Suprapubic skin (tissue), 4 donors: ENCODE data around the gene PRSS58. TPM values are rescaled to one million over a fixed set of nuclear protein-coding genes. Genes with fewer than 3 reads are reported as not detected.

Source experiments
- DNase-seq, 2 donors: peaks; one replicate each; pipeline ENCODE4 v3.0.0-alpha.2; 2019; ENCODE audit warnings: low spot score in 2 of 2
- H3K27ac ChIP-seq: fragments of 200-600 bp; sonication (generic); one replicate; pipeline ENCODE4 v1.5.1; 2019
- H3K27me3 ChIP-seq: fragments of 200-600 bp; sonication (generic); one replicate; pipeline ENCODE4 v1.5.1; 2019
- H3K36me3 ChIP-seq: fragments of 200-600 bp; sonication (generic); one replicate; pipeline ENCODE4 v1.5.1; 2019
- H3K4me1 ChIP-seq: fragments of 200-600 bp; sonication (generic); one replicate; pipeline ENCODE4 v1.5.1; 2019
- H3K4me3 ChIP-seq: fragments of 200-600 bp; sonication (generic); one replicate; pipeline ENCODE4 v1.5.1; 2019; ENCODE audit warnings: mild to moderate bottlenecking
- H3K9me3 ChIP-seq: fragments of 200-600 bp; sonication (generic); one replicate; pipeline ENCODE4 v1.5.1; 2019
- EP300 ChIP-seq: sonication (generic); formaldehyde crosslinking; IDR thresholded peaks from one replicate; pipeline ENCODE4 v1.6.1; 2017; ENCODE audit warnings: antibody characterized with exemption
- POLR2A ChIP-seq, 2 donors: fragments of 450-650 bp; IDR thresholded peaks; one replicate each; pipeline ENCODE4 v1.6.1; 2017; ENCODE audit warnings: antibody characterized with exemption in 2 of 2, mild to moderate bottlenecking in 2 of 2, moderate library complexity in 2 of 2
- POLR2AphosphoS5 ChIP-seq, 3 donors: sonication (generic); formaldehyde crosslinking; IDR thresholded peaks; one replicate each; pipeline ENCODE4 v1.6.1; 2017; ENCODE audit warnings: antibody characterized with exemption in 3 of 3
- WGBS: methylation state at CpG from one replicate; pipeline ENCODE4 v1.1.5; 2018; 5-methylcytosine and 5-hydroxymethylcytosine counted together
- total RNA-seq, 4 donors: library from RNA; depleted of rRNA; stranded (reverse); fragments of >200 nt; gene quantifications; one replicate each; pipeline ENCODE4 v1.1.0, GENCODE V29; 2016
- TF ChIP-seq, protein P1 (sequence below), 2 donors: fragments of 200-600 bp in 1 of 2; fragments of 450-650 bp in 1 of 2; sonication (generic) in 1 of 2; IDR thresholded peaks; one replicate each; pipeline ENCODE4 v1.5.1; 2016 to 2019; ENCODE audit warnings: antibody characterized with exemption in 2 of 2, mild to moderate bottlenecking in 1 of 2, moderate library complexity in 1 of 2

PRSS58 gene, protein sequence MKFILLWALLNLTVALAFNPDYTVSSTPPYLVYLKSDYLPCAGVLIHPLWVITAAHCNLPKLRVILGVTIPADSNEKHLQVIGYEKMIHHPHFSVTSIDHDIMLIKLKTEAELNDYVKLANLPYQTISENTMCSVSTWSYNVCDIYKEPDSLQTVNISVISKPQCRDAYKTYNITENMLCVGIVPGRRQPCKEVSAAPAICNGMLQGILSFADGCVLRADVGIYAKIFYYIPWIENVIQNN
- not detected for total RNA-seq

DNA sequence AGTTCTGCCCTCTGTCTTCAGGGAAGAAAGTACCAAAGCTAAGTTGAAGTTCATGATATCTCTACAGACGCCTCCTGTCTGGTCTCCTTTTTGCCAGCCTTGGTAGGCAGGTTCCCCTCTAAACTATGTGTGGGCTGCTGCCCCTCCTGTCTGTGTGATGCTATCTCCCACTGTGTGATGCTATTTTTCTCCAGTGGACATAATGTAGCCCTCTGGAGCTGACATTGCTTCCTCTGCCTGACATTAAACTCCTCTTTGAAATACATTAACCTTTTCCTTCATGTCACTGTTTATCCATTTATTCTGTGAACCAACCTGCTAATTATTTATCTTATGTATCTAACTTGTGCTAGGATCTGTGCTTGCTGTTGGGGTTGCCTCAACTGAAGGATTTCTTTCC is at the start of gene PRSS58:
PRSS58 (minus strand) TSS at position 101 of the 400 bp plus-strand sequence. CDS start 351 bp downstream, outside the sequence.
- WGBS, result 86% methylated on average over 1 of the region's 1 CpG
- Histone ChIP-seq H3K4me1 (no peaks in the 10 kb centered on the region), H3K9me3 (no peaks in the 10 kb centered on the region), H3K4me3 (no peak within 1 kb of the TSS), H3K27me3 (no peaks in the 10 kb centered on the region), H3K36me3 (no peaks in the 10 kb centered on the region), H3K27ac (no peak within 1 kb of the TSS)
- DNase-seq, result no peak
- no peak for TF ChIP-seq EP300
- TF ChIP-seq, protein P1, sequence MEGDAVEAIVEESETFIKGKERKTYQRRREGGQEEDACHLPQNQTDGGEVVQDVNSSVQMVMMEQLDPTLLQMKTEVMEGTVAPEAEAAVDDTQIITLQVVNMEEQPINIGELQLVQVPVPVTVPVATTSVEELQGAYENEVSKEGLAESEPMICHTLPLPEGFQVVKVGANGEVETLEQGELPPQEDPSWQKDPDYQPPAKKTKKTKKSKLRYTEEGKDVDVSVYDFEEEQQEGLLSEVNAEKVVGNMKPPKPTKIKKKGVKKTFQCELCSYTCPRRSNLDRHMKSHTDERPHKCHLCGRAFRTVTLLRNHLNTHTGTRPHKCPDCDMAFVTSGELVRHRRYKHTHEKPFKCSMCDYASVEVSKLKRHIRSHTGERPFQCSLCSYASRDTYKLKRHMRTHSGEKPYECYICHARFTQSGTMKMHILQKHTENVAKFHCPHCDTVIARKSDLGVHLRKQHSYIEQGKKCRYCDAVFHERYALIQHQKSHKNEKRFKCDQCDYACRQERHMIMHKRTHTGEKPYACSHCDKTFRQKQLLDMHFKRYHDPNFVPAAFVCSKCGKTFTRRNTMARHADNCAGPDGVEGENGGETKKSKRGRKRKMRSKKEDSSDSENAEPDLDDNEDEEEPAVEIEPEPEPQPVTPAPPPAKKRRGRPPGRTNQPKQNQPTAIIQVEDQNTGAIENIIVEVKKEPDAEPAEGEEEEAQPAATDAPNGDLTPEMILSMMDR (IDR thresholded peaks at IDR 0.05), result no peak
- TF ChIP-seq POLR2AphosphoS5 (IDR thresholded peaks at IDR 0.05), result no peak
- no peak for TF ChIP-seq POLR2A (IDR thresholded peaks at IDR 0.05)

DNA sequence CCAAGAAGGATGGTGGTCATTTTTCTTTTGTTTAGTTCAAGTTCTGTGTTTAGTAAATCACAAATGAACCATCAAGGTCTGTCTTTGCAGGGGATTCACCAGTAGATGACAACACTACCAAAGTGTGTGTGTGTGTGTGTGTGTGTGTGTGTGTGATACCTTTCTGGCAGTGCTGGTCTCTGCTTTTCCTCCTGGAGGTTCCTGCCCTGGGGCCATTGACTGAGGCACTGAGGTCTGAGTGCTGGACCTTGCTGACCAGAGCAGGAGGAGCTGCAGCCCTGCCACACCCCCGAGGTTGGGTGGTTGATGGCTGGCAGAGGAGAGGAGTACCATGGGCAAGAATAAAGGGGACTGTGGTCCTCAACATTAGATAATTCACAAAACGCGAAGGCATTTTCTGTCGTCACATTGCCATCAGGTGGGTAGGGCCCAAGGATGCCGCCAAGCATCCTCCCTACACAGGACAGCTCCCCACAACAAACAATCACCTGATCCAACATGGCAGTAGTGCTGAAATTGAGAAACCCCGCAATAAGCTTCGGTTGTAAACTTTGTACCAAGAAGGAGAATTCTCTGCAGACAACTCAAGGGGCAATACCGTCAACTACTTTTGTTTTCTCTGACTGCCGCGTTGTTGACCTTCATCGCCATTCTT is 49.5 kb upstream of the PRSS58 start:
- Histone ChIP-seq H3K4me3 (no peak overlapping the region), H3K27ac (no peak overlapping the region), H3K9me3 (no peaks in the 10 kb centered on the region), H3K4me1 (no peaks in the 10 kb centered on the region), H3K27me3 (no peaks in the 10 kb centered on the region), H3K36me3 (no peaks in the 10 kb centered on the region)
- DNase-seq, result no peak
- 72% methylated on average over 11 of the region's 11 CpGs for WGBS
- TF ChIP-seq POLR2A (IDR thresholded peaks at IDR 0.05), result no peak
- TF ChIP-seq, protein P1 (IDR thresholded peaks at IDR 0.05), result no peak
- no peak for TF ChIP-seq EP300
- no peak for TF ChIP-seq POLR2AphosphoS5 (IDR thresholded peaks at IDR 0.05)

DNA sequence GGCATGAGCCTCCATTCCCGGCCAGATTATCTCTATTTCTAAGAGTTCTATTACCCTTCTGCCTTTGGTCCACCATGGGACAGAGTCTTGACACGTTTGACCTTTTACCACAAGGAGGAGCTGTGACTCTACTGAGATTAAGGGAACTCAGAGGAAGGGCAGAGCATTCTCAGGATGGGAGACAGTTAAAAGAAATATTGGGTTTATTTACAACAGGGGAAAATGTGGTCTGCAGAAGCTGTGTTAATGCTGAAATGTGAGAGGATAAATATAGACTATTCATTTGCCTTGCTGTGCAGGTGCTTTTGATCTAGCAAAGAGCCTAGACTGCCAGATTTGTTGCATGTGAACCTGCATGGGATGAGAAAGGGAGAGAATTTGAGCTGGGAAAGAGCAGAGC is 45.8 kb upstream of the PRSS58 start:
- Histone ChIP-seq H3K27ac (no peak overlapping the region), H3K27me3 (no peaks in the 10 kb centered on the region), H3K9me3 (no peaks in the 10 kb centered on the region), H3K4me3 (no peak overlapping the region), H3K4me1 (no peaks in the 10 kb centered on the region), H3K36me3 (no peaks in the 10 kb centered on the region)
- no peak for TF ChIP-seq POLR2AphosphoS5 (IDR thresholded peaks at IDR 0.05)
- TF ChIP-seq, protein P1 (IDR thresholded peaks at IDR 0.05), result no peak
- 19% methylated on average over 2 of the region's 2 CpGs for WGBS
- DNase-seq, result no peak

DNA sequence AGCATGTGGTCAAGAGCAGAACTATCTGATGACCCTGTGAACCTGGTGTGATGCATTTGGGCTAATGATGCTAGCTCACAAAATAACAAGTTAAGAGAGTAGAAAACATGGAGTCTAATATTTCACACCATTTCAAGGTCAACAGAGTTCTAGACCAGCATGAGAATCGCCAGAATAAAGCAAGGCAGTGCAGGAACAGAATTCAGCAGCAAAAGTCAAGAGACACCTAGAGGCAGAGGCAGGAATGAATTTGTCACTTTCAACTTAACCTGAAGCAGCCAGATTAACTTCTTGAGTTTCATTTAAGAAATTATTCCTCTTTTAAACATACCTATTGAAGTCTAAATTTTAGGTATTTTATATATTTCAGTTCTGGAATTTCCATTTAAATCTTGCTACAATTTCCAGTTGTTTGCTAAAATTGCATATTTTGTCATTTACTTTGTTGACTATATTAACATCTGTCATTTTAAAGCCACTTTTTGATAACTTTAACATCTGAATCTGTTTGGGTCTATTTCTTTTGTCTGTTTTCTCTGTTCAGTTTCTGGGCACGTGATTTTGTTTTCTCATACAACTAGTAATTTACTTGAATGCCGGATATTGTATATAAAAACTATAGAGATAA is 44.2 kb upstream of the PRSS58 start:
- H3K4me3 ChIP-seq, result no peak overlapping the region
- DNase-seq, result no peak
- no peaks in the 10 kb centered on the region for H3K9me3 ChIP-seq
- H3K27me3 ChIP-seq, result no peaks in the 10 kb centered on the region
- no peaks in the 10 kb centered on the region for H3K4me1 ChIP-seq
- no peak overlapping the region for H3K27ac ChIP-seq
- 56% methylated on average over 3 of the region's 3 CpGs for WGBS
- no peak for TF ChIP-seq POLR2A (IDR thresholded peaks at IDR 0.05)
- no peaks in the 10 kb centered on the region for H3K36me3 ChIP-seq

DNA sequence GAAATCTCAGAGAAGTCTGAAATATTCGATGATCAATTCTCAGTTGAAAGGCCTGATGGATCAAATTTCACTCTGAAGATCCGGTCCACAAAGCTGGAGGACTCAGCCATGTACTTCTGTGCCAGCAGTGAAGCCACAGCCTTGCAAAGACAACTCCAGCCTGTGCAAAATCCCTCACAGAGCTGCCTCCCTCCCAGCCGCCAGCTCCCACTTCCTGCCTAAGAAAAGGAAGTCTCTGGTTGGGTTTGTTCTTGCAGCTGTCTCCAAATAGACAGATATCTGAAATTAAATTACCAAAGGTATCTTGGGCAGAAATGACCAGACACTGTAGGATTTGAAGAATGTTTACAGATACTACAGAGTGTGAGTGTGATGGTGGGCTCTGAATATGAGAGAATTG is 43.4 kb upstream of the PRSS58 start:
- no peak for TF ChIP-seq EP300
- no peak for TF ChIP-seq POLR2A (IDR thresholded peaks at IDR 0.05)
- TF ChIP-seq, protein P1 (IDR thresholded peaks at IDR 0.05), result no peak
- TF ChIP-seq POLR2AphosphoS5 (IDR thresholded peaks at IDR 0.05), result no peak
- WGBS, result 55% methylated on average over 3 of the region's 3 CpGs
- Histone ChIP-seq H3K36me3 (no peaks in the 10 kb centered on the region), H3K27me3 (no peaks in the 10 kb centered on the region), H3K9me3 (no peaks in the 10 kb centered on the region), H3K4me3 (no peak overlapping the region), H3K4me1 (no peaks in the 10 kb centered on the region), H3K27ac (no peak overlapping the region)
- no peak for DNase-seq
